COLO829 (cell line): ENCODE measurements around the gene KRTAP17-1.
"Not testable (repeated sequence)": the region's sequence is repeated elsewhere in the genome, so short reads cannot be mapped to it uniquely, and the experiment has no call there.

ENCODE experiments used
- DNase-seq: peaks from one replicate; pipeline ENCODE4 v3.0.0; 2012; ENCODE audit warnings: low spot score

KRTAP17-1 gene

DNA sequence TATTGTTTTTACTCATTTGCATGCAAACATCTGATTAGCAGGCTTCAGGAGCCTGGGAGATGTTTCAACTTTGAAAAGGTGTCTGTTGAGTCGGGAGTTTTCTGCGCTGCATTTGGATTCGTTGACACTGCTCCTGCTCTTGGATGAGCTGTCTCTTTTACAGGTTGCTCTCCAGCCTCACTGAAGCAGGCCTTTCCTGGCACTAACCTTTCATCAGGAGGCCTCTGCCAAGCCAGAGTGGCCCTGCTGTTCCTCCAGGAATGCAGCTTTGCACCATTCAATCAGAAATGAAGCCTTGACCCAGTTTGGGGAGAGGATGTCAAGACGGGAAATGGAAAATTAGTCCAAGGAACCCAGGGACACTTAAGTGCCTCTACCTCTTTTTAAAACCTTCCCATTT lies 12.5 kb downstream of the KRTAP17-1 start:
- no peak for DNase-seq

DNA sequence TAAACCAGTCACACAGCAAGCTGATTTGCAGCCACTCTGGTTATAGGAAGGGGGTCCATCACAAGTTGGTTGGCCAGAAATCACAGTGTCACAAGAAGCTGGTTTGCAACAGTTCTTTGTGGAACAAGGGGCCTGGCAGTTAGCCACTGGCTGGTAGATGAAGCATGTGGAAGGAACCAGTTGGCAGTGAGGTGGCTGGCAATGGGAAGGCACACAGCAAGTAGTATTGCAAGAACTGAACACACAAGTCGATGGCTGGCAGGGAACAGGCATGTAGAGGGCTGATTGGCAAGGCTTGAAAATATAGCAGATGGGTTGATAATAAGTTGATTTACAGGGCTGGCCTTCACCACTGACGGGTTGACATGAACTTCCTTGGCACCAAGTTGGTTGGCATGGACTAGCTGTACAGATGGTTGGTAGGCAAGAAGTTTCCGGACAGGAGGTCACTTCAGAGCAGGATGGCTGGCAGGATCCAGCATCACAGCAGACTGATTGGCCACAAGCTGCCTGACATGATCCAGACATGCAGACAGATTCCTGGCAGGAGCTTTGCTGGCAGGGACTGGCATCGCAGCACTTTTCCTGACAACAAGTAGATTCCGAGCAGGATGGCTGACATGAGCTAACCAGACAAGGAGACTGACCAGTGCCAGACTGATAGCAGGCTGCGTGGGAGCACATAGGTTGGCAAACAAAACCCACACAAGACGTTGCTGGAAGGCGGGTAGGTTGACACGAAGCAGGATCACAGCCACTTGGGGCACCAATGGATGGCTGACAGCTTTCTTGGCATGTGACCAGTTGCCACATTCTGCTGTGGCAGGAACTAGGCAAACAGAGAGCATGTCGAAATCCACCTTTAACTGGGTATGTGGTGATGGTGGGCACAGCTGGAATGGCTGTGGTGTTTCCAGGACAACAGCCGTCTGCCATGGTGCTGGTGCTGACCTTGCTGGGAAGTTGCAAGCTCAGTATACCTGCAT lies 13.3 kb downstream of the KRTAP17-1 start, which contains the start of gene KRTAP29-1:
TSS of gene KRTAP29-1 (minus strand) at position 936 of the 986 bp plus-strand sequence. CDS start at position 936, 0 bp downstream.
- no peak for DNase-seq

DNA sequence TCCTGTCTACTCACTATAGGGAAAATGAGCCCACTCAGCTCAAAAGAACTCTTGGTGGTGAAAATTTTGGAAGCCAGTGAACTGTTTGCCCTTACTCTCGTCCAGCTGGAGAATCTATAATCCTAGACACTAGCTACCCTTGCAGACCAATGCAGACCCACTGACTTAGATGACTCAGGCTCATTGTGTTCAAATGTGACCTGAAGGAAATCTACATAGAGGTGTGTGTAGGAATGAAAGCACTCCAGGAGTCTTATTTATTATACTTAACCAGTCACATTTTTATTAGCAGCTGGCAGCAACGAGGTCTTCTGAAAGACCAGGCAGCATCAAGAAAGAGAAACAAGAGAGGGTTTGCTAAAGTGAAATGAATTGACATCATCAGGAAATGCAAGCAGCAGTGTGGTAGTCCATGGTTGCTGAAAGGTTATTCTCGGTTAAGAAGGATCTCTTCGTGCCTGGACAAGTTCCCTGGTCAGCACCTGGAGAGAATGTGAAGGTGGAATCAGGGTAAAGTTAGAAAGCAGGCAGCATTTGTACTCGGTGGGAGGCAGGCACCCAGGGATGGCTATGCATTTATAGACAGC lies 14.2 kb downstream of the KRTAP17-1 start:
- DNase-seq: no peak

DNA sequence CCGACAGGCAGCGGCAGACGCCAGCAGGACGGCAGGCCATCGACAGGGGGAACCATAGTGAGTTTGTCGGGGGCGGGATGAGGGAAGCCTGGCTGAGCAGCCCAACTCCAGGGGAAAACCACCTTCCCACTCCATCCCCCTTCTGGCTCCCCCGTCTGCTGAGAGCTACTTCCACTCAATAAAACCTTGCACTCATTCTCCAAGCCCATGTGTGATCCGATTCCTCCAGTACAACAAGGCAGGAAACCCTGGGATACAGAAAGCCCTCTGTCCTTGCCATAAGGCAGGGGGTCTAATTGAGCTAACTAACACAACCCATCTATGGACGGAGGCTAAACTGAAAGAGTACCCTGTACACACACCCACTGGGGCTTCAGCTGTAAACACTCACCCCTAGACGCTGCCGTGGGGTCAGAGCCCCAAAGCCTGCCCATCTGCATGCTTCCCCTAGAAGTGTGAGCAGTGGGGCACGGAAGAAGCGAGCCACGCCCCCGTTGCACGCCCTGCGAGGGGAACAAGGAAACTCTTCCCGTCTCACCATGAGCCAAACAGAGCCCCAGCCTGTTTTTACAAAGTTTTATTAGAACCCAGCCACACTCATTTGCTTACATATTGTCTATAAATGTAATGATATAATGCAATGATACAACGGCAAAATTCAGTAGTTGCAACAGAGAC lies 16.9 kb downstream of the KRTAP17-1 start:
- DNase-seq: no peak

DNA sequence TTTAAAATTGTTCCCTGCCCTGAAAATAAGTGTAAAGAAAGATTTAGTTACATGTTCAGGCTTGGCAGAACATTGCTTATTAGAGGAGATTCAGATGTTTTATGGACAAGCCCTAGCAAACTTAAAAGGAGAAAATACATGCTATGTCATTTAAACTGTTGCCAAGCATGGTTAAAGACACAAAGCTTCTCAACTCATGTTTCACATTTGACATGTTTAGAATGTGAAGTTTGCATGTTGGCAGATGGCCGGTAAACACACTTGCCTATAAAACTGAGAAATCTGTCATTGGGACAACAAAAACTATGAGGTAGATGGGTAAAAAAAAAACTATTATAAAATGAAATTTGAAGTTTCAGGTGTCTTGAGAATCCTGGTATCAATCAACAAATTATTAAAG lies 18.7 kb downstream of the KRTAP17-1 start:
- DNase-seq: no peak

DNA sequence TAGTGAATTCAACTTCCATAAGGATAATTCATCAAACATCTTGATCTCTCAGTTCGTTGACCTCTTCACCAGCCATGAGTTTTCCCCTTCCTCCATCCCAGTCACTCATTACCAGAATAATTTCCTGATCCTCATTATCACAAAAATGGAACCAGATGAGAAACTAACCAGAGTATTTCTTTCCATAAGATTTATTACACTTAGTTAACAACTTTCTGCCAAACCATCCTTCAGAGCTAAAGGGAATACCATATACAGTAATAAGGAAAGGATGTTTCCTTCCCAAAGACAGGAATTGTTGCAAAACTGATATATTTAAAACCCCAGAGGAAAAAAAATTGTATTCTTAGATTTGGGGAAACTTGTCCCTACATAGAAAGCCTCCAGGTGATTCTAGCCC lies 21.5 kb downstream of the KRTAP17-1 start:
- DNase-seq: no peak

DNA sequence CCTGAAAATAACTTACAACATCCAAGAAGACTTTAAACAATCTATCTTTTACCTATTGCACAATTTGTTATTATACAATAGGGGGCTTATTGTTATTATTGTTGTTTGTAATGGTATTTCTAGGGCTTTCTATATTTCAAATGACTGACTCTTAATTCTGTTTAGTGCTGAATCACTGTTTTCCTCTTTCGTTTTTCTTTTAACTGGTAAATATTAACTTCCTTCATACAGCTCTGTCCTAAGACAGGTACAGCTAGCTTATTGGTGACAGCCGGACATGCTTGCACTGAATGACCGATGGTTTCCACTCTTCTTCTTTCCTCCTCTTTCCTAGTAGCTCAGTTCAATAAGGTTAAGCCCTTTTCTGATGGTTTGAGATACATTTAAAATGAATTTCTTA lies 28.5 kb downstream of the KRTAP17-1 start:
- no peak for DNase-seq

DNA sequence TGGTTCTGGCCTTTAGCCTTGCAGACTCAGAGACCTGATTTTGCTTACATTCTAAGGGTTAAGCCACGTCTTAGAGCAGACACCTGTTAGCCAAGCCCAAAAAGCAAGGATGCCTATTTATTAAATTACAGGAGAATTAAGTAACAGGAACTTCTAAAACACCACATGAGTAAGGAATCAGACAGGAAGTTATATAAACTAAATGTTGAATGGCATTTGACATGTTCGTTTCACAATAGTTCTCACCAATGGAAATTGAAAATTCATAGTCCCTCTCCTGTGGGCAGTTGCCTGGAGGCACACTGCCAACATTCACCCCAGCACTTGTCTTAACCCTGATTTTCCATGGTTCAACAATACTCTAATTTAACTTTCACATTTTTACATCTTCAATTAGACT lies 31.0 kb downstream of the KRTAP17-1 start:
- DNase-seq: no peak

DNA sequence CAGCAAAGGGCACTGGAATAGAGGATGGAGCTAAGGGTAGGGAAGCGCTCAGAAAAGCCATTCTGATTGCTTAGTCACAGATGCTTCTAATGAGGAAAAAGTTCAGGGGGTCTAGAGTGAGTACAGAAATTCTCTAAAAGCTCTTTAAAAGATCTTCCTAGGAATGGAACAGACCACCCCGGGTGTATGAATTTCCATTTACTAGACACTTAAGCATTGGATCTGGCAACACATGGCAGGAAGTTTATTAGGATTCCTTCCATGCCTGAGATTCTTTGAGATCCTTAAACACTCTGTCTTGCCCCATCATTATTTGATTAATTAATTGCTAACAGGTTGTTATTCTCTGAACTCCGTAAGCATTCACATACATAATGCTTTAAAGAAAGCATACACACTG lies 31.5 kb downstream of the KRTAP17-1 start:
- DNase-seq: no peak

DNA sequence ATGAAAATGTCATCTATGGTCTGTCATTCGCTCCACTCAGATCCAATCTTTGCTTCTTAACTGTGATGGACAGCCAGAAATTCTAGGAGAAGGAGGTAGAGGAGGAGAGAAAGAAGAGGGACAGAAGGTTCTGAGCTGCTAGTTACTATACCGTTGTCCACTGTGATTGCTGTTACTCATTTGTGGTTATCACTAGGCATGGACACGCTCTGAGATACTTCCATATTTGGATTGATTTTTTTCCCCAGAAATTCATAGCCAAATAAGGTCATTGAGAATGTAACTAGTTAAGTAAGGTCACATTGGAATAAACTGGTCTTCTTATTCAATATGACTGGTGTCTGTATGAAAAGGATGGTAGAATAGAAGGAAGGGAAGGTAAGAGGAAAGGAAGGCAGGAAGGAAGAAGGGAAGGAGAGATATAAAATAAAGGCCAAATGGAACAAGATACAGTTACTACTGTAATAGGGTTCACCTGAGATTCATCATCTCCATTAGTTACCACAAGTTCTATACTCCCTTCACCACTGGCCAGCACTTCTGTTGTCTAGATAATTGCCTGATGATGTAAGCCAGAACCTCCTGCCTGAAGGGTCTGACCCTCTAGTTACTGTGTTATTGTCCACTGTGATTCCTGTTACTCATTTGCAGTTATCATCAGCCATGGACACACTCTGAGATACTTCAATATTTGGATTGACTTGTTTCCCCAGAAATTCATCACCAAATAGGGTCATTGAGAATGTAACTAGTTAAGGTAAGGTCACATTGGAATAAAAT lies 37.1 kb downstream of the KRTAP17-1 start:
- DNase-seq: no peak

DNA sequence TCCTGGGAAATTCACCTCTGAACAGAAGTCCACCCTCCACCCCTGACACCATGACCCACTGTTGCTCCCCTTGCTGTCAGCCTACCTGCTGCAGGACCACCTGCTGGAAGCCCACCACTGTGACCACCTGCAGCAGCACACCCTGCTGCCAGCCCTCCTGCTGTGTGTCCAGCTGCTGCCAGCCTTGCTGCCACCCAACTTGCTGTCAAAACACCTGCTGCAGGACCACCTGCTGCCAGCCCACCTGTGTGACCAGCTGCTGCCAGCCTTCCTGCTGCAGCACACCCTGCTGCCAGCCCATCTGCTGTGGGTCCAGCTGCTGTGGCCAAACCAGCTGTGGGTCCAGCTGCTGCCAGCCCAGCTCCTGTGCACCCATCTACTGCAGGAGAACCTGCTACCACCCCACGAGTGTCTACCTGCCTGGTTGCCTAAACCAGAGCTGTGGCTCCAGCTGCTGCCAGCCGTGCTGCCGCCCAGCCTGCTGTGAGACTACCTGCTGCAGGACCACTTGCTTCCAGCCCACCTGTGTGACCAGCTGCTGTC lies 39.8 kb downstream of the KRTAP17-1 start, which contains the start of gene KRTAP9-7:
TSS of gene KRTAP9-7 (plus strand) at position 51 of the 543 bp plus-strand sequence. CDS start at position 51, 0 bp downstream.
- DNase-seq: not testable (repeated sequence)

DNA sequence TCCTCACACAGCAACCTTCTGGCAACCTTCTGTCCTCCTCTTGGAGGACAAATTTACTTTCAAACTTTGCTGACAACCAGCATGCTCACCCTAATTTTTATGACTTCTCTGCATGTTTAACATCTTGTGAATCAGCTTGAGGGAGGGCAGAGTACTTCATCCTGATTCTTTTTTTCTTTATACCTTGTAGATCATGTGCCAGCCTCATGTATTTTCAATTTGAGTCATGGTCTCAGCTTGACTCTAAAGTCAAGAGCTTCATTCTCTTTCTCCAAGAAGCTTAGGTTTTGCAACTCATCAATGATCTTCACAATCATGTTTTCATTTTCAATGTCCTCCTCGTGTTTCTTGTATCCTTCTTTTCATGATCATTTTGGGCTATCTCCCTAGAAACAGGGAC lies 43.7 kb downstream of the KRTAP17-1 start:
- no peak for DNase-seq

DNA sequence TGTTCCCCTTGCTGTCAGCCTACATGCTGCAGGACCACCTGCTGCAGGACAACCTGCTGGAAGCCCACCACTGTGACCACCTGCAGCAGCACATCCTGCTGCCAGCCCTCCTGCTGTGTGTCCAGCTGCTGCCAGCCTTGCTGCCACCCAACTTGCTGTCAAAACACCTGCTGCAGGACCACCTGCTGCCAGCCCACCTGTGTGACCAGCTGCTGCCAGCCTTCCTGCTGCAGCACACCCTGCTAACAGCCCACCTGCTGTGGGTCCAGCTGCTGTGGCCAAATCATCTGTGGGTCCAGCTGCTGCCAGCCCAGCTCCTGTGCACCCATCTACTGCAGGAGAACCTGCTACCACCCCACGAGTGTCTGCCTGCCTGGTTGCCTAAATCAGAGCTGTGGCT lies 44.2 kb downstream of the KRTAP17-1 start:
- not testable (repeated sequence) for DNase-seq

DNA sequence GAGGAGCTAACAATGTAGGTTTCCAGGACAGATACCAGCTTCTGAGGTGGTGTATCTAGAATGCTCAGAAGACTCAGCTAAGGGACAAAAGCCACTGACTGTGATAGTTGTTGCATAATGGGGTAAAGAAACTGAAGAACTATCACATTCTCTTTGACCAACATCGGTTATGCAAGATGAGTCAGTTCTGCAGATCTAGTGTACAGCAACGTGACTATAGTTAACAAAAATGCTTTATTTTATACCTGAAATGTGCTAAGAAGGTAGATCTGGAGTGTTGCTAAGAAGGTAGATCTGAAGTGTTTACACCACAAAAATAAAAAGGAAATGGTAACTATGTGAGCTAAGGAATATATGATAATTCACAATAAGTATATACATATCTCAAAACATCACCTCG lies 47.8 kb downstream of the KRTAP17-1 start:
- no peak for DNase-seq

DNA sequence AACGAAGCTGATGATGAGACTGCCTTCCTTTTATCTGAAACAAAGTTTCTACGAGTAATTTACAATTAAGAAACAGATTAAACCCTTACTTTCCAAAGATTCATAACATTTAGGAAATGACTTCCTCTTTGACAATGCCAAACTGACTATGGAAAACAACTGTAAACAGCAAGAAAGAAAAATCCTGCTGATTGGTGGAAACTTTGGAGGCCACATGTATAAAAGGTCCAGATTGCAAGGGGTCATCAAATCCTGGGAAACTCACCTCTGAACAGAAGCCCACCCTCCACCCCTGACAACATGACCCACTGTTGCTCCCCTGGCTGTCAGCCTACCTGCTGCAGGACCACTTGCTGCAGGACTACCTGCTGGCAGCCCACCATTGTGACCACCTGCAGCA lies 50.4 kb downstream of the KRTAP17-1 start, which contains the start of gene KRTAP9-6:
TSS of gene KRTAP9-6 (plus strand) at position 301 of the 400 bp plus-strand sequence. CDS start at position 301, 0 bp downstream.
- DNase-seq: no peak
